ENCODE measurements around the gene IL1RAPL1.

The IL1RAPL1 gene

GRCh38 chrX:29138003-29138402 lies 550.8 kb downstream of the IL1RAPL1 start:
- FAIRE-seq, result no peak

GRCh38 chrX:29143356-29143755 lies 556.1 kb downstream of the IL1RAPL1 start:
- FAIRE-seq, result no peak

DNA sequence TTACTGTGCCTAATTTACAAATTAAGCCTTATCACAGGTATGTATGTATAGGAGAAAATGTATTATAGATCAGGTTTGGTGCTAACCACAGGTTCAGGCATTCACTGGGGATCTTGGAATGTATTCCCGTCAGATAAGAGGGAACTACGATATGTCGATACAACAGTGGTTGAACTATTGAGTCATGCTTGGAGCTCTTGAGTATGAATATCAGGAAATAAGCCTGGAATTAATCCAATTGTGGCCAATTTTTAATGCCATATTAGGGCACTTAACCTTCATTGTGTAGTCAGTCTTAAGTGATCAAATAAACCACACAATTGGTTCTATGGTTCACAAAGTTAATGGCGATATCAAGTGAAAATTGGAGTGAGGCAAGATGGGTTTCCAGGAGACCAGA lies 556.5 kb downstream of the IL1RAPL1 start:
- FAIRE-seq, result no peak

GRCh38 chrX:29145316-29145715 lies 558.1 kb downstream of the IL1RAPL1 start:
- FAIRE-seq, result no peak

GRCh38 chrX:29148511-29148910 lies 561.3 kb downstream of the IL1RAPL1 start:
- no peak for FAIRE-seq

GRCh38 chrX:29155286-29155685 lies 568.0 kb downstream of the IL1RAPL1 start:
- FAIRE-seq, result no peak

GRCh38 chrX:29172880-29173279 lies 585.6 kb downstream of the IL1RAPL1 start:
- no peak for FAIRE-seq

DNA sequence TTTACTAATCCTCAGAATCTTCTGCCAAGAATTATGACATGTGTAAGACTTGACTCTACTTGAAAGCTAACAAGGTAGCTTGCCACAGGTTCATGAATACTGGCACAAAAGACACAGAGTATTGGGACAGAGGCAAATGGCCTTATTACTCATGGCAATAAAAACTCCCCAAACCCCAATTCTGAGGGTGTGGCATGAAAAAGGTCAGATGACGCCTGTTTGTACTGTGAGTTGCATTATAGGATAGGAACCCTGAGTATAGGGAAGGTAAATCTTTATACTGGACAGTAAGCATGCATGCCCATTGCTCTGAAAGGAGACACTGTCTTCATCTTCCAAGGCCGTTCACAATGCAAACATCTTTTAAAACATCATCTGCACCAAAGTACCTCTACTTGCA lies 600.0 kb downstream of the IL1RAPL1 start:
- no peak for FAIRE-seq

GRCh38 chrX:29196501-29196900 lies 609.3 kb downstream of the IL1RAPL1 start:
- FAIRE-seq, result no peak

GRCh38 chrX:29215251-29215650 lies 628.0 kb downstream of the IL1RAPL1 start:
- no peak for FAIRE-seq

DNA sequence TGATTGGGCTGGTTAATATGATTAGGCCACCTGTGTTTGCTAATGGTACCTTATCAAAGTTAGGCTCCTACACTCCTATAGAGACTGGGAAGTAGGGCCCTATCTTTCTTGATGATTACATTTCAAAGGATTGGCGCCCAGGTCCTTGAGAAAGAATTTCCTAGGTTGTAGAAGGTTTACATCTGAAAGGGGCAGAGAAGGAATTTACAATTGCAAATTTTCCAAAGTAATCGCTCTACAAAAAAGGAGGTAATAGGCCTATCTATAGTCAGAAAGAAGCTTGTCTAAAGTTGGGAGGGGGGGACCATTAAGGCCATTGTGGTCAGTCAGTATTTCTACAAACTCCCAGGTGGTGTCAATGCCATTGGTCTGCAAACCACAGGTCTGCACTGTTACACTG lies 638.4 kb downstream of the IL1RAPL1 start:
- FAIRE-seq, result no peak

GRCh38 chrX:29229802-29230201 lies 642.6 kb downstream of the IL1RAPL1 start:
- no peak for FAIRE-seq

DNA sequence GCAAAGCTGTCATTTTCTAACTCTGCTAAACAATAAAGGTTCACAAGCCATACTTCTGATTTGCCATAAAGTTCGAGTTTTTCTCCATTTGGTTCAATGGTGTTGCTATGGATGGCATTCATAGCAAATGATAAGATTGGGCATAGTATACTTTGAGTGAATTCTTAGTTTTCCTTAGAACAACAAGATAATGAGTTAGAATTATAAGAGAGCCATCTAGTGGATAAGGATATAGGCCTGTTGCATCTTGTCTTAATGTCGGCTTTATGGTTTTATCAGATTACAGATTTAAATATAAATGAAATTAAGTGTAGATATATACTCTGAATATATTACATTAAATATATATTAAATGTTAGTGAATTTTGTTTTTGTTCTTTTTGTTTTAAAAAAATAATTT lies 644.6 kb downstream of the IL1RAPL1 start:
- FAIRE-seq, result peak; percentile 74

DNA sequence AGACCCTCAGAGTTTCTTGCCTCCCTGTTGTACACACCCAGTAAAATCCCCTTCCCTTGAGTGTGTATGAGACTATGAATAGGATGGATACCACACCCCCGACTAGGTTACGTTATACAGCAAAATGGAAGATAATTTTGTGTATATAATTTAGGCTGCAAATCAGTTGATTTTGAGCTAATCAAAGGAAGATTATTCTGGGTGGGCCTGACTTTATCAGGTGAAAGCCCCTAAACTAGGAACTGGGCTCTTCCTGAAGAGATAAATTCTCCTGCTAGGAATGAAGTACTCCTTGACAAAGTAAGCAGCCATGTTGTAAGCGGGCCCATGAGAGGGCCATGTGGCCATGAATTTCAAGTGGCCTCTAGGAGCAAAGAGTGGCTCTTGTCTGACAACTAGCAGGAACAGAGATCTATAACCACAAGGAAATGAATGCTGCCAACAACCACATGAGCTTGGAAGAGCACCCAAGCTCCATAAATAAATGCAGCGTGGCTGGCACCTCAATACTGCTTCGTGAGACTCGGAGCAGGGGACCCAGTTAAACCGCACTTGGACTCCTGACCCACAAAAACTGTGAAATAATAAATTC lies 646.4 kb downstream of the IL1RAPL1 start:
- FAIRE-seq, result no peak

- FAIRE-seq, result no peak
These were observed 650.7 kb downstream of the IL1RAPL1 start for GRCh38 chrX:29237972-29238371.

DNA sequence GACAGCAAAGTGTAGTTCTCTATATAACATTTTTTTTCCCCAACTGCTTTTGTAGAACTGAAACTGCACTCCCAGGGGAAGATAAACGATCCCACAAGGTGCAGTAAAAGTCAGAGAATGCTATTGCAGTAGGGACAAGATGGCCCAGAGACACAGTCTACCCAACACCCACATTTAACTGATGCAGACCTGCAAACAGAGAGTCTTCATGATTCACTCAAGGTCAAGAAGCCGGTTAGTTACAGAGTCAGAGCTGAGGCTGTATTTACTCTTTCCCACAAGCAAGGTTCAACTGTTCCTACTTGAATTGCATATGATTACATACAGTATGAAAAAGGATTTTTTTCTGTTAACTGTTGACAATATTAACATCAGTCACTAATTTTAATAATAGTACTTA lies 654.6 kb downstream of the IL1RAPL1 start:
- no peak for FAIRE-seq

DNA sequence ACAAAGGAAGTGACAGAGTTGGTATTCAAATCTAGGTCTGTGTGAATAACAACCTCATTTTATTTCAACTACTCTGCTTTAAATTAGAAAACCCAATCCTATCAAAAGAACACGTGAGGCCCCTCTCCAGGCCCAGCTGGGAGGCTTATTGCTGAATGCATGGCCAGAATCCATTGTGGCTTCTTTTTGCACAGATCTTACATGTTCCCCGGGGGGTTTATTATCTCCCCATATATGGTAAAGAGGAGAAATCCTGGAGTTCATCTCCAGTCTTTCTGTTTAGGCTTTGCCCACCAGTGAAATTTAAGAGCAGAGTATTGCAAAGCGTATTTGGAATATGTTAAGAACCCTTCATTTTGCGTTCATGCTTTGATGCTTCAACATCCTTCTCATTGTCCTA lies 655.6 kb downstream of the IL1RAPL1 start:
- no peak for FAIRE-seq

DNA sequence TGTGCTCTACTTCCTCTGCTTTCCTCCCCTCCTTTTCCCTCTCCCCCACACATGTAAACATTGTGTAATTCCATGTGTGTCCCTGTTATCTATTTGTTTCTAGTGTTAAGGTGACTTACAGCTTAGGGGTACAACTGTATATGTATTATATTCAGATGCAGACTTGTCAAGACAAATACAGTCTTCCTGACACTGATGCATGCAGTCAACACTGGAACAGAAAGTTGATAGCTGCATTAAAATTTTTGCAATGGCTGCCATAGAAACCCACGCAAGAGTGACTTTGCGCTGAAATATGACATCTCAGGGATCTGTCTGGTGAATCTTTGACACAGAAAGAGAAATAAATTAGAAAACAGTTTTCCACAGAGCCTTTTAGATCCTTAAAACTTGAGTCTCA lies 656.7 kb downstream of the IL1RAPL1 start:
- no peak for FAIRE-seq

DNA sequence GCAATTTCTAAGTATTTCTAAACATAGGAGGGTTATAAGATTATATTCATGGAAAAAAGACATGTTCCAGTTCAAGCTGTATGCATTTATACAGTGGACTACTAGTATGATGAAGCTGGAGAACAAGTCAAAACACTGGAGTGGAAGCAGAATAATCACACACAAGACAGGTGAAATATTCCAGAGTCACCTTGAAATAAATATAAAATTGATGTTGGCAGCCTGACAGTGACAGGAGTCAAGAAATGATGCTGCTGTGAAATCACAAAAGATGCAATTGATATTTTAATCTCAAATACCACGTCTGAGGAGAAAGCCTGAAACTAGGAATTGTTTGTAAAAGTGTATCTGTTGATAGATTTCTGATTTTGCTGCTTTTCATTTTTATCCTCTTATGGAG lies 667.3 kb downstream of the IL1RAPL1 start:
- FAIRE-seq, result no peak

DNA sequence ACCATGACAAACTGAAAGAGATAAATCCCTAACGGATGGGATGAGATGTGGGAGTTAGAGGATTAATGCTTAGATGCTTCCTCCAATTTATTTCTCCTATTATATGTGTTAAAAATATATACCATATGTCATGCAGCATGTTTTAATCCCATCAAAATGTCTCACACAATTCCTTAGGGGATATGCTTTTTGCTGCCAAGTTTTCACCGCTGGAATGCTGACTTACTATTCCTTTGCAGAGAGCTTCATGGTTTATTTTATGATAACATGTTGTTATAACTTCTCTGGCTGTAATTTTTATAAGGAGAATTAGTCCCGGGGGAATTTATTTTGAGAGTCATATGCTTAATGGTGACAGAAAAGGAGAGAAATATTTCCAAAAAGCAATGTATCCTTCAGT lies 670.3 kb downstream of the IL1RAPL1 start:
- no peak for FAIRE-seq

- no peak for FAIRE-seq
These were observed 682.1 kb downstream of the IL1RAPL1 start for GRCh38 chrX:29269390-29269789.

DNA sequence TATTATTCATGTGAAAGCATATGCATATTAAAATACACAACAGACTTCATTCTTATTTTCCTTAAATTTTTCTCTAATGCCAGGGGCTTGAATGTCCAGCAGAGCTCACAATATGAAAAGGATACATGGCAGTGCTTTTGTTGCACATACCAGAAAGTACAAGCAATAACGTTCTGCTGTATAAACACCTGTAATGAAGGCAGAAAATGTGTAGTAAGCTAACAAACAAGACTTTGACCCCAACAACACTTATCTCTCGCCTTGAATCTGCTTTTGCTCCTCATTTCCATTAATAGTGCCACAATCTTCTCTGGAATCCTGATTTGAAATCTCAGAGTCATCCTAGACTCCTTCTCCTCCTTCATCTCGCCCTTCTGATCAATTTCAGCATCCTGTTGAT lies 687.3 kb downstream of the IL1RAPL1 start:
- FAIRE-seq, result no peak

DNA sequence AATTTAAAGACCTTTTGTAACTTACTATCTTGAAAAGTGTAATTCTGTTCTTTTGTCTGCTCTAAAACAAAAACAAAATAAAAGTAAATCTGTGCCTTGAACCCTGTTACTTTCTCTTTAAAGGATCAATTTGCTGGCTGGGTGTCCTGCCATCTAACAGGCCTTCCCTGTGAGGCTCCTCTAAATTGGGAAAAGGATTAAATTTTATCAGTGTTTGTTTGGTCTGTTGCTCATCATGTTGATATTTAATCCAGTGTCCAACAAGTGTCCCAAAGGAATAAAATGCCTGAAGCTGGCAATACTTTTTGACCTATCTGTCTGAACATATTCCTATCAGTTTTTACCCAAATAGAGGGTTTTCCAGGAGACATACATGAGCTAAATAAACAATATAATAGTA lies 688.7 kb downstream of the IL1RAPL1 start:
- no peak for FAIRE-seq

- FAIRE-seq, result no peak
These were observed 694.0 kb downstream of the IL1RAPL1 start for GRCh38 chrX:29281078-29281742.

- FAIRE-seq, result no peak
These were observed 698.4 kb downstream of the IL1RAPL1 start for GRCh38 chrX:29285664-29286063.

Data from TTC549 (cell line).